Left ventricle myocardium inferior (tissue), 1 donor: ENCODE measurements around the gene FCHSD1. TPM values are rescaled to one million over a fixed set of nuclear protein-coding genes. Genes with fewer than 3 reads are reported as not detected.

Source experiments
- DNase-seq: peaks from one replicate; pipeline ENCODE4 v3.0.0-alpha.2; 2020
- H3K27ac ChIP-seq: fragments of 200-600 bp; replicated peaks from 2 replicates; pipeline ENCODE4 v1.8.0; 2021
- H3K27me3 ChIP-seq: fragments of 200-600 bp; 2 replicates; pipeline ENCODE4 v1.8.0; 2021; ENCODE audit warnings: low read depth
- H3K36me3 ChIP-seq: fragments of 200-600 bp; 2 replicates; pipeline ENCODE4 v1.8.0; 2021
- H3K4me1 ChIP-seq: fragments of 200-600 bp; 2 replicates; pipeline ENCODE4 v1.8.0; 2021
- H3K4me3 ChIP-seq: fragments of 200-600 bp; 2 replicates; pipeline ENCODE4 v1.8.0; 2021; ENCODE audit warnings: mild to moderate bottlenecking, moderate library complexity
- H3K9me3 ChIP-seq: fragments of 200-600 bp; replicated peaks from 2 replicates; pipeline ENCODE4 v1.8.0; 2021
- intact Hi-C: fragments of 100-400 bp; cut with micrococcal nuclease; formaldehyde crosslinking; loops from one replicate; pipeline ENCODE4 v1.11.0; 2022
- total RNA-seq: library from RNA; stranded (reverse); fragmentation: NEBNext Ultra II Directional; extraction: Animal tissue kit (Norgen Biotek cat#: 25700); gene quantifications from one replicate; pipeline ENCODE4 v1.2.1, GENCODE V29; 2021
- TF ChIP-seq, protein P1 (sequence below): fragments of 200-600 bp; IDR thresholded peaks from 2 replicates; pipeline ENCODE4 v1.8.0; 2021; ENCODE audit warnings: antibody characterized with exemption, mild to moderate bottlenecking, borderline replicate concordance
- donor health status: DM: no; HTN: yes; CAD: no; lungs with severe emphysema.

The FCHSD1 gene
- total RNA-seq, 1 donor from 2014 or later: 4.7 TPM

- Histone ChIP-seq H3K4me1 (peaks cover 45% of the 10 kb centered on the region), H3K27me3 (no peaks in the 10 kb centered on the region), H3K27ac (peak overlapping the region; percentile 86), H3K9me3 (no peaks in the 10 kb centered on the region), H3K4me3 (peak overlapping the region; percentile 90), H3K36me3 (no peaks in the 10 kb centered on the region)
- intact Hi-C loops: no loop called here
- DNase-seq: no peak
- TF ChIP-seq, protein P1, sequence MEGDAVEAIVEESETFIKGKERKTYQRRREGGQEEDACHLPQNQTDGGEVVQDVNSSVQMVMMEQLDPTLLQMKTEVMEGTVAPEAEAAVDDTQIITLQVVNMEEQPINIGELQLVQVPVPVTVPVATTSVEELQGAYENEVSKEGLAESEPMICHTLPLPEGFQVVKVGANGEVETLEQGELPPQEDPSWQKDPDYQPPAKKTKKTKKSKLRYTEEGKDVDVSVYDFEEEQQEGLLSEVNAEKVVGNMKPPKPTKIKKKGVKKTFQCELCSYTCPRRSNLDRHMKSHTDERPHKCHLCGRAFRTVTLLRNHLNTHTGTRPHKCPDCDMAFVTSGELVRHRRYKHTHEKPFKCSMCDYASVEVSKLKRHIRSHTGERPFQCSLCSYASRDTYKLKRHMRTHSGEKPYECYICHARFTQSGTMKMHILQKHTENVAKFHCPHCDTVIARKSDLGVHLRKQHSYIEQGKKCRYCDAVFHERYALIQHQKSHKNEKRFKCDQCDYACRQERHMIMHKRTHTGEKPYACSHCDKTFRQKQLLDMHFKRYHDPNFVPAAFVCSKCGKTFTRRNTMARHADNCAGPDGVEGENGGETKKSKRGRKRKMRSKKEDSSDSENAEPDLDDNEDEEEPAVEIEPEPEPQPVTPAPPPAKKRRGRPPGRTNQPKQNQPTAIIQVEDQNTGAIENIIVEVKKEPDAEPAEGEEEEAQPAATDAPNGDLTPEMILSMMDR: no peak
Measured at GRCh38 chr5:141637123-141637766, 14.0 kb downstream of the FCHSD1 start.

DNA sequence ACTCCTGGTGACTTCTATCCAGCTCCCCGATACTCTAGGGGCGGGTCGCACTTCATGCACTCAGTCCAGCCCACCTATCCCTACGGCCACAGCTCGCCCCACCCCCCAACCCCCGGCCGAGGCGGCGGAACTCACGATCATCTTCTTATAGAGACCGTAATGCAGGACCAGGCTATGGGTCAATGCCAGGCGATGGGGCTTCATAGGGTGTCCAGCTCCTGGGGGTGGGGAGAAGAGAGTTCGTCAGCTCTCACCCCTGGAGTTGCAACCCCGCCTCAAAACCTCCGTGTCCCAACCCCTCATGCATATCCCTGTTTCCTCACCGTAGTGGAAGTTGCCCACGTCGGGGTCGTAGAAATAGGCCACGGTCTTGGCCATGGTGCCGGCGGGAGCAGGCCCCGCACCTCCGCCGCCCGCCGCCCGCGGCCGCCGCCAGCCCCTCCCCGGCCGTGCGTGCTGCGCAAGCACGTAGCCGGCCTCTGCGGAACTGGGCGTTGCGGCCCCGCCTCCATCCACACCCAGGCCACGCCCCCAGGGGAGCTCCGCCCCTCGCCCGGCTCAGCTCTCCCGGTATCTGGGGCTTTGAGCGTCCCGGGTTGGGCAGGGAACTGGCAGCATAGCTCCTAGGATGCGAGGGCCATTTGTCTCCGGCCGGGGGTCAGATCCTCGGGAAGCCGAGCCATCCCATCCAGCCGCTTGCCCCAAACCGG lies 14.7 kb downstream of the FCHSD1 start, which contains the start of the genes HDAC3 and RELL2:
Gene HDAC3 (minus strand): TSS at position 437 of the 710 bp plus-strand sequence. CDS start 59 bp downstream, at position 378.
Gene RELL2 (plus strand): TSS at position 585 of the 710 bp plus-strand sequence. CDS start 1,229 bp downstream, outside the sequence.
- Histone ChIP-seq H3K9me3 (no peaks in the 10 kb centered on the region), H3K36me3 (no peaks in the 10 kb centered on the region), H3K27ac (peak within 1 kb of the TSS; percentile 86), H3K27me3 (no peaks in the 10 kb centered on the region), H3K4me1 (peaks cover 45% of the 10 kb centered on the region), H3K4me3 (peak within 1 kb of the TSS; percentile 90)
- TF ChIP-seq, protein P1: no peak
- intact Hi-C loops: no loop called here
- DNase-seq: peak; percentile 95

DNA sequence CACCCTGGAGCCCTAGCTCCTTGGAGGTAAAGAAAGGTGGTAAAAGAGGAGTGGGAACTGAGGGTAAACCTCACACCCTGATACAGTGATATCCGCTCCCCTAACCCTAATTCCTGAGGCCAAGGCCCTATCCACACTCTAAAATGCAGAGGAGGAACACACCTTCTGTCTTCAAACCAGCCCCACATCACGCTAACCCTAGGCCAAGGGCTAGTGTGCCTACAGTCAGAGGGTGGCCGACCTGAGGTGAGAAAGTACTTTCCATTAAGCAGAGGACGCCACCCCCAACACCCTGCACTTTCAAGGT lies 15.2 kb downstream of the FCHSD1 start:
- Histone ChIP-seq H3K36me3 (no peaks in the 10 kb centered on the region), H3K27me3 (no peaks in the 10 kb centered on the region), H3K4me3 (peak overlapping the region; percentile 90), H3K9me3 (no peaks in the 10 kb centered on the region), H3K27ac (peak overlapping the region; percentile 86), H3K4me1 (peaks cover 45% of the 10 kb centered on the region)
- TF ChIP-seq, protein P1: no peak
- intact Hi-C loops: no loop called here
- DNase-seq: no peak

DNA sequence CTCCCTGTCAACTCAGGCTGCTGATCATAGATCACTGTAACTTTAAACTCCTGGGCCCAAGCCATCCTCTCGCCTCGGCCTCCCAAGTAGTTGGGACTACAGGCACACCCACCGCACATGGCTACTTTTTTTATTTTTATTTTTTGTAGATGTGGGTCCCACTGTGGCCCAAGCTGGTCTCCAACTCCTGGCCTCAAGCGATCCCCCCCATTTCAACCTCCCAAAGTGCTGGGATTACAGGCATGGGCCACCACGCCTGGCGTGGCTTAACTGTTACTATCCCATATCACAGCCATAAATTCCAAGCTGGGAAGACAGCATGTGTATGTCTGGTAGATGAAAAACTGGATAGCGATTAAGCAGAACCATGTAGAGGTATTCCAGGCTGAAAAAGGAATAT lies 15.6 kb downstream of the FCHSD1 start:
- Histone ChIP-seq H3K4me1 (peaks cover 47% of the 10 kb centered on the region), H3K36me3 (no peaks in the 10 kb centered on the region), H3K4me3 (peak overlapping the region; percentile 90), H3K27me3 (no peaks in the 10 kb centered on the region), H3K9me3 (no peaks in the 10 kb centered on the region), H3K27ac (no peak overlapping the region)
- intact Hi-C loops: no loop called here
- TF ChIP-seq, protein P1: no peak
- no peak for DNase-seq

DNA sequence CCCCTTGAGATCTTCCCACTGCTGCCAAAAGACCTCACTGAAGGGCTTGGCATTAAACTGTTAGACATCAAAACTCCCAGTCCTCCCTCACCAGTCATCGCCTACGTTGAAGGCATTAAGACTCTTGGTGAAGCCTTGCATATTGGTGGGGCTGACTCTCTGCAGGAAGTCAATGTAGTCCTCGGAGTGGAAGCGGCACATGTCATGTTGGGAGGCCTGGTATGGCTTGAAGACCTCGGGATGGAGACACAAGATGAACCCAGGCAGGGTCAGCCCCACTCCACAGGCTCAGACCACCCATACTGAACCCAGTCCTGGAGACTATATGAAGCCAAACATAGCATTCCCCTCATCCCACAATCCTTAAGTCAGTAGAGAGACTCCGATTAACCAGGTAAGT lies 16.5 kb downstream of the FCHSD1 start:
- Histone ChIP-seq H3K27me3 (no peaks in the 10 kb centered on the region), H3K36me3 (peaks cover 8% of the 10 kb centered on the region), H3K4me3 (peak overlapping the region; percentile 90), H3K4me1 (peaks cover 55% of the 10 kb centered on the region), H3K9me3 (no peaks in the 10 kb centered on the region), H3K27ac (no peak overlapping the region)
- DNase-seq: no peak
- intact Hi-C loops: no loop called here
- TF ChIP-seq, protein P1: no peak
